GM23338 (cell line): ENCODE measurements around the gene SPRY2. TPM values are rescaled to one million over a fixed set of nuclear protein-coding genes. Genes with fewer than 3 reads are reported as not detected.

Source experiments
- ATAC-seq: fragments of 200-7000 bp; cut with Tn5 transposase; 3 replicates; pipeline ENCODE4 v1.9.1; 2020
- DNase-seq: peaks from one replicate; pipeline ENCODE4 v3.0.0-alpha.2; 2015; ENCODE audit warnings: low spot score
- H2AFZ ChIP-seq: fragments of 200-600 bp; sonication (generic); 2 replicates; pipeline ENCODE4 v1.8.0; 2016; ENCODE audit warnings: antibody characterized with exemption, mild to moderate bottlenecking, moderate library complexity
- H3F3A ChIP-seq: fragments of 200-600 bp; sonication (generic); replicated peaks from 2 replicates; pipeline ENCODE4 v1.8.0; 2017; ENCODE audit warnings: antibody characterized with exemption, mixed run types, low read depth
- H3K27ac ChIP-seq: fragments of 200-600 bp; sonication (generic); 2 replicates; pipeline ENCODE4 v1.6.1; 2016; ENCODE audit warnings: low read depth
- H3K27me3 ChIP-seq: fragments of 200-600 bp; sonication (generic); 2 replicates; pipeline ENCODE4 v1.8.0; 2016; ENCODE audit warnings: mild to moderate bottlenecking, mixed run types, moderate library complexity; ENCODE audit not compliant: insufficient read depth
- H3K36me3 ChIP-seq: fragments of 200-600 bp; sonication (generic); 2 replicates; pipeline ENCODE4 v1.8.0; 2016; ENCODE audit warnings: mild to moderate bottlenecking; ENCODE audit not compliant: insufficient read depth
- H3K4me1 ChIP-seq: fragments of 200-600 bp; sonication (generic); 2 replicates; pipeline ENCODE4 v1.8.0; 2016; ENCODE audit warnings: mild to moderate bottlenecking, moderate library complexity; ENCODE audit not compliant: insufficient read depth
- H3K4me2 ChIP-seq: fragments of 200-600 bp; sonication (generic); 2 replicates; pipeline ENCODE4 v1.7.1; 2017; ENCODE audit warnings: mixed run types
- H3K4me3 ChIP-seq: fragments of 200-600 bp; sonication (generic); 2 replicates; pipeline ENCODE4 v1.6.1; 2016; ENCODE audit warnings: mixed run types
- H3K79me2 ChIP-seq: fragments of 200-600 bp; sonication (generic); replicated peaks from 2 replicates; pipeline ENCODE4 v1.8.0; 2017; ENCODE audit warnings: mild to moderate bottlenecking; ENCODE audit not compliant: insufficient read depth
- H3K9me2 ChIP-seq: fragments of 200-600 bp; sonication (generic); 2 replicates; pipeline ENCODE4 v1.8.0; 2017; ENCODE audit not compliant: insufficient read depth
- H4K20me1 ChIP-seq: fragments of 200-600 bp; sonication (generic); replicated peaks from 2 replicates; pipeline ENCODE4 v1.8.0; 2017; ENCODE audit warnings: mild to moderate bottlenecking; ENCODE audit not compliant: insufficient read depth
- H3K27ac Mint-ChIP-seq: 2 replicates; pipeline ENCODE4 v1.8.0; 2020; ENCODE audit warnings: inconsistent platforms, mild to moderate bottlenecking, moderate library complexity, mixed read lengths
- H3K27me3 Mint-ChIP-seq: 3 replicates; pipeline ENCODE4 v1.8.0; 2022; ENCODE audit warnings: low read depth, mild to moderate bottlenecking, moderate library complexity, mixed read lengths, inconsistent platforms; ENCODE audit not compliant: insufficient read depth, poor library complexity
- H3K36me3 Mint-ChIP-seq: 3 replicates; pipeline ENCODE4 v1.8.0; 2021; ENCODE audit warnings: low read depth, mild to moderate bottlenecking, inconsistent platforms, moderate library complexity, mixed read lengths
- H3K4me1 Mint-ChIP-seq: 3 replicates; pipeline ENCODE4 v1.8.0; 2020; ENCODE audit warnings: mild to moderate bottlenecking, inconsistent platforms, mixed read lengths
- H3K4me3 Mint-ChIP-seq: 3 replicates; pipeline ENCODE4 v1.8.0; 2021; ENCODE audit warnings: moderate library complexity, mild to moderate bottlenecking, inconsistent platforms, mixed read lengths
- H3K9me3 Mint-ChIP-seq: 3 replicates; pipeline ENCODE4 v1.8.0; 2020; ENCODE audit warnings: moderate library complexity, mild to moderate bottlenecking, inconsistent platforms, mixed read lengths
- CREB1 ChIP-seq: fragments of 250-450 bp; sonication (Bioruptor Pico); IDR thresholded peaks from 2 replicates; pipeline ENCODE4 v1.5.0; 2020; ENCODE audit warnings: low read depth, mild to moderate bottlenecking, moderate library complexity
- CTCF ChIP-seq, 2 experiments: fragments of 200-600 bp in 1 of 2; sonication (generic) in 1 of 2; conservative IDR thresholded peaks; 2 replicates each; pipeline versions ENCODE4 v1.5.1 to v1.6.1; 2016 to 2017; ENCODE audit warnings: antibody characterized with exemption in 2 of 2, low read depth in 2 of 2, mild to moderate bottlenecking in 2 of 2, moderate library complexity in 1 of 2
- ETS1 ChIP-seq: IDR thresholded peaks from 2 replicates; pipeline ENCODE4 v1.6.1; 2016; ENCODE audit warnings: antibody characterized with exemption
- EZH2 ChIP-seq: fragments of 200-600 bp; sonication (generic); IDR thresholded peaks from one replicate; pipeline ENCODE4 v1.8.0; 2017; ENCODE audit warnings: antibody characterized with exemption, mild to moderate bottlenecking, low read depth; ENCODE audit not compliant: unreplicated experiment
- EZH2phosphoT487 ChIP-seq: fragments of 200-600 bp; sonication (generic); IDR thresholded peaks from one replicate; pipeline ENCODE4 v1.8.1; 2018; ENCODE audit warnings: antibody characterized with exemption; ENCODE audit not compliant: unreplicated experiment
- JUNB ChIP-seq: IDR thresholded peaks from one replicate; pipeline ENCODE4 v1.6.1; 2016; ENCODE audit warnings: antibody characterized with exemption; ENCODE audit not compliant: unreplicated experiment
- POLR2AphosphoS5 ChIP-seq: IDR thresholded peaks from 2 replicates; pipeline ENCODE4 v1.6.1; 2016; ENCODE audit warnings: antibody characterized with exemption, low read depth
- REST ChIP-seq: IDR thresholded peaks from one replicate; pipeline ENCODE4 v1.6.1; 2018; ENCODE audit warnings: antibody characterized with exemption; ENCODE audit not compliant: unreplicated experiment
- STAT1 ChIP-seq: IDR thresholded peaks from one replicate; pipeline ENCODE4 v1.6.1; 2016; ENCODE audit warnings: antibody characterized with exemption; ENCODE audit not compliant: unreplicated experiment
- ZNF114 ChIP-seq: fragments of 250-450 bp; sonication (Bioruptor Pico); IDR thresholded peaks from 2 replicates; pipeline ENCODE4 v1.5.0; 2020; ENCODE audit warnings: mild to moderate bottlenecking, moderate library complexity
- ZNF331 ChIP-seq: fragments of 250-450 bp; sonication (Bioruptor Pico); IDR thresholded peaks from 2 replicates; pipeline ENCODE4 v1.5.0; 2020; ENCODE audit warnings: low read depth, mild to moderate bottlenecking, moderate library complexity
- polyA plus RNA-seq: library from polyadenylated mRNA; unstranded; fragments of >200 nt; fragmentation: Nextera tagmentation; extraction: Ambion mirVana; gene quantifications from 2 replicates; pipeline ENCODE4 v1.2.1, GENCODE V29; 2016
- total RNA-seq: library from RNA; depleted of rRNA; stranded (reverse); fragments of >200 nt; shearing (Covaris generic); gene quantifications from 2 replicates; pipeline ENCODE4 v1.2.3, GENCODE V29; 2014

SPRY2 gene
- total and polyA plus RNA-seq, 2 experiments from 2014 or later = 21.5 to 39.1 TPM

- peaks cover 22% of the 10 kb centered on the region for H3K4me1 ChIP-seq
- no peak overlapping the region for H3K4me3 ChIP-seq
- no peak overlapping the region for H2AFZ ChIP-seq
- no peaks in the 10 kb centered on the region for H3K9me3 Mint-ChIP-seq
- no peaks in the 10 kb centered on the region for H3K27me3 Mint-ChIP-seq
- no peak for DNase-seq
- no peaks in the 10 kb centered on the region for H3K36me3 ChIP-seq
- H3F3A ChIP-seq = no peaks in the 10 kb centered on the region
- no peaks in the 10 kb centered on the region for H3K79me2 ChIP-seq
- no peaks in the 10 kb centered on the region for H4K20me1 ChIP-seq
- H3K4me3 Mint-ChIP-seq = no peak overlapping the region
- 0 out of 2 replicates have a peak, but pooled peaks cover 4% of the 10 kb centered on the region for H3K9me2 ChIP-seq
- peaks cover 7% of the 10 kb centered on the region; the same call in 2 of the 3 replicates for H3K36me3 Mint-ChIP-seq
- no peak overlapping the region for H3K27ac Mint-ChIP-seq
- no peak for ATAC-seq
- H3K4me1 Mint-ChIP-seq = peaks cover 20% of the 10 kb centered on the region
- H3K27me3 ChIP-seq = no peaks in the 10 kb centered on the region
- H3K4me2 ChIP-seq = peak overlapping the region; percentile 33; the same call in 1 of the 2 replicates
- no peak overlapping the region for H3K27ac ChIP-seq
- TF ChIP-seq REST (no peak), CTCF (conservative IDR thresholded peaks at IDR 0.05; ENCODE audit: low read depth in 2 of 2) (no peak), EZH2phosphoT487 (no peak)
These were observed 35.2 kb downstream of the SPRY2 start for GRCh38 chr13:80305737-80306136.

GRCh38 chr13:80303225-80303811 lies 37.6 kb downstream of the SPRY2 start:
- Histone ChIP-seq H2AFZ (no peak overlapping the region), H3K4me1 (peaks cover 27% of the 10 kb centered on the region), H3K4me3 (no peak overlapping the region), H3K36me3 (no peaks in the 10 kb centered on the region), H3K27ac (no peak overlapping the region), H3K27me3 (no peaks in the 10 kb centered on the region), H4K20me1 (no peaks in the 10 kb centered on the region), H3K4me2 (no peak overlapping the region), H3F3A (no peaks in the 10 kb centered on the region), H3K79me2 (no peaks in the 10 kb centered on the region), H3K9me2 (peaks cover 7% of the 10 kb centered on the region; the same call in 1 of the 2 replicates)
- Mint-ChIP-seq H3K9me3 (no peaks in the 10 kb centered on the region), H3K27ac (no peak overlapping the region), H3K27me3 (no peaks in the 10 kb centered on the region), H3K36me3 (peaks cover 7% of the 10 kb centered on the region; the same call in 2 of the 3 replicates), H3K4me3 (no peak overlapping the region), H3K4me1 (peaks cover 24% of the 10 kb centered on the region)
- DNase-seq = no peak
- no peak for ATAC-seq
- TF ChIP-seq REST (no peak), EZH2phosphoT487 (no peak), JUNB (no peak), ZNF114 (CRISPR knock-in tag) (no peak), CREB1 (CRISPR knock-in tag) (no peak), STAT1 (no peak), ETS1 (no peak), ZNF331 (no peak), EZH2 (no peak), POLR2AphosphoS5 (no peak)
